NB4 (cell line): ENCODE data around the gene KRT13.

ENCODE experiments used
- CTCF ChIP-seq: IDR thresholded peaks from one replicate; pipeline ENCODE4 v1.5.1; 2012; ENCODE audit warnings: low read depth, low read length
- POLR2A ChIP-seq: IDR thresholded peaks from 2 replicates; pipeline ENCODE4 v1.6.1; 2011; ENCODE audit warnings: mild to moderate bottlenecking; ENCODE audit not compliant: insufficient read length; ENCODE audit errors: extremely low read depth

- no peak for TF ChIP-seq CTCF
- TF ChIP-seq POLR2A: no peak
These were observed 5.1 kb downstream of the KRT13 start for GRCh38 chr17:41500131-41500911.
